GM18498 (cell line): ENCODE measurements around the gene FUT8.

Experiments
- ATAC-seq: cut with Tn5 transposase; IDR thresholded peaks from one replicate; pipeline ENCODE4 v1.9.1; 2021; ENCODE audit warnings: mild to moderate bottlenecking, moderate library complexity; ENCODE audit not compliant: unreplicated experiment

FUT8 gene

GRCh38 chr14:65550779-65551643, 138.5 kb downstream of the FUT8 start:
- ATAC-seq = no peak

GRCh38 chr14:65552724-65553123, 140.2 kb downstream of the FUT8 start:
- ATAC-seq = no peak

GRCh38 chr14:65554837-65555236, 142.3 kb downstream of the FUT8 start:
- ATAC-seq = no peak

GRCh38 chr14:65555358-65555757, 142.8 kb downstream of the FUT8 start:
- no peak for ATAC-seq

- no peak for ATAC-seq
Observed at GRCh38 chr14:65558363-65558762, 145.8 kb downstream of the FUT8 start.

GRCh38 chr14:65560340-65561027, 148.0 kb downstream of the FUT8 start:
- no peak for ATAC-seq

GRCh38 chr14:65564370-65564769, 151.8 kb downstream of the FUT8 start:
- no peak for ATAC-seq

GRCh38 chr14:65565948-65566347, 153.4 kb downstream of the FUT8 start:
- no peak for ATAC-seq

- ATAC-seq = no peak
Observed at GRCh38 chr14:65566820-65567522, 154.4 kb downstream of the FUT8 start.

- no peak for ATAC-seq
Observed at GRCh38 chr14:65574611-65575010, 162.1 kb downstream of the FUT8 start.

GRCh38 chr14:65575389-65575788, 162.9 kb downstream of the FUT8 start:
- no peak for ATAC-seq

GRCh38 chr14:65580973-65581372, 168.4 kb downstream of the FUT8 start:
- no peak for ATAC-seq

GRCh38 chr14:65581378-65581777, 168.8 kb downstream of the FUT8 start:
- ATAC-seq = no peak

GRCh38 chr14:65581799-65582198, 169.3 kb downstream of the FUT8 start:
- no peak for ATAC-seq

GRCh38 chr14:65585216-65585615, 172.7 kb downstream of the FUT8 start:
- ATAC-seq = no peak

- ATAC-seq = no peak
Observed at GRCh38 chr14:65588426-65589140, 176.1 kb downstream of the FUT8 start.

- ATAC-seq = no peak
Observed at GRCh38 chr14:65594153-65594881, 181.8 kb downstream of the FUT8 start.

GRCh38 chr14:65594882-65595237, 182.3 kb downstream of the FUT8 start:
- ATAC-seq = no peak

GRCh38 chr14:65599375-65599774, 186.8 kb downstream of the FUT8 start:
- ATAC-seq = no peak

- ATAC-seq = no peak
Observed at GRCh38 chr14:65600742-65601141, 188.2 kb downstream of the FUT8 start.
